HEK293 (cell line): ENCODE data around the gene MCM8.

Source experiments
- CTCF ChIA-PET: fragments of 350-600 bp; formaldehyde crosslinking; extraction: SDS; loops from one replicate; lab custom pipeline; 2021; ENCODE audit warnings: antibody characterized with exemption; lab: Yijun Ruan, JAX
- POLR2A ChIA-PET: fragments of 300-600 bp; formaldehyde crosslinking; extraction: SDS; loops from one replicate; lab custom pipeline; 2020; ENCODE audit warnings: antibody characterized with exemption, inconsistent platforms; lab: Yijun Ruan, JAX
- H3K27ac ChIP-seq: fragments of 200-500 bp; sonication (Bioruptor generic); 2 replicates; pipeline ENCODE4 v1.5.1; 2014; ENCODE audit warnings: low read depth, low read length, control low read depth, inconsistent platforms; ENCODE audit errors: extremely low read depth
- H3K36me3 ChIP-seq, 2 experiments: fragments of 200-500 bp in 1 of 2; sonication (Bioruptor generic) in 1 of 2; 1 replicate in 1 of 2; 2 replicates in 1 of 2; pipeline ENCODE4 v1.5.1; 2014 to 2017; ENCODE audit warnings: inconsistent platforms in 2 of 2, low read length in 2 of 2; ENCODE audit not compliant: control insufficient read depth in 2 of 2, insufficient read depth in 1 of 2
- H3K4me1 ChIP-seq: fragments of 200-500 bp; sonication (Bioruptor generic); 2 replicates; pipeline ENCODE4 v1.5.1; 2014; ENCODE audit warnings: mild to moderate bottlenecking, low read length, inconsistent platforms; ENCODE audit not compliant: control insufficient read depth, insufficient read depth
- H3K4me3 ChIP-seq: 2 replicates; pipeline ENCODE4 v1.5.1; 2011; ENCODE audit warnings: low read depth, mild to moderate bottlenecking, control low read depth, low read length, moderate library complexity
- H3K9me3 ChIP-seq: fragments of 200-500 bp; sonication (Bioruptor generic); 2 replicates; pipeline ENCODE4 v1.5.1; 2014; ENCODE audit warnings: low read depth, low read length, inconsistent platforms; ENCODE audit not compliant: control insufficient read depth, insufficient read depth
- BCL6B ChIP-seq: fragments of 450-650 bp; formaldehyde crosslinking; IDR thresholded peaks from 2 replicates; pipeline ENCODE4 v1.5.1; 2017; ENCODE audit warnings: missing biosample characterization, missing genetic modification characterization
- EGR2 ChIP-seq: fragments of 450-650 bp; formaldehyde crosslinking; IDR thresholded peaks from 2 replicates; pipeline ENCODE4 v1.5.1; 2016; ENCODE audit warnings: low read depth, missing biosample characterization, missing genetic modification characterization
- MYNN ChIP-seq: fragments of 450-650 bp; formaldehyde crosslinking; IDR thresholded peaks from 2 replicates; pipeline ENCODE4 v1.5.1; 2016; ENCODE audit warnings: missing biosample characterization, missing genetic modification characterization, borderline replicate concordance
- RBAK ChIP-seq: fragments of 450-650 bp; formaldehyde crosslinking; IDR thresholded peaks from 2 replicates; pipeline ENCODE4 v1.5.1; 2016; ENCODE audit warnings: missing biosample characterization, missing genetic modification characterization
- SALL2 ChIP-seq: fragments of 450-650 bp; formaldehyde crosslinking; IDR thresholded peaks from 2 replicates; pipeline ENCODE4 v1.5.0; 2017; ENCODE audit warnings: missing biosample characterization, mild to moderate bottlenecking, missing genetic modification characterization, borderline replicate concordance
- TRIM28 ChIP-seq: IDR thresholded peaks from 2 replicates; pipeline ENCODE4 v1.6.1; 2011; ENCODE audit warnings: low read length, control low read depth, borderline replicate concordance
- ZBTB6 ChIP-seq: fragments of 450-650 bp; formaldehyde crosslinking; IDR thresholded peaks from 2 replicates; pipeline ENCODE4 v1.5.1; 2017; ENCODE audit warnings: missing biosample characterization, missing genetic modification characterization
- ZFP3 ChIP-seq: fragments of 450-650 bp; formaldehyde crosslinking; IDR thresholded peaks from 2 replicates; pipeline ENCODE4 v1.5.1; 2016; ENCODE audit warnings: low read depth, missing biosample characterization, missing genetic modification characterization
- ZNF10 ChIP-seq: fragments of 450-650 bp; formaldehyde crosslinking; IDR thresholded peaks from 2 replicates; pipeline ENCODE4 v1.5.1; 2017; ENCODE audit warnings: missing biosample characterization, missing genetic modification characterization
- ZNF211 ChIP-seq: fragments of 450-650 bp; formaldehyde crosslinking; IDR thresholded peaks from 2 replicates; pipeline ENCODE4 v1.5.1; 2016; ENCODE audit warnings: low read depth, missing biosample characterization, missing genetic modification characterization
- ZNF214 ChIP-seq: fragments of 450-650 bp; formaldehyde crosslinking; IDR thresholded peaks from 2 replicates; pipeline ENCODE4 v1.5.1; 2017; ENCODE audit warnings: missing biosample characterization, mild to moderate bottlenecking, missing genetic modification characterization, borderline replicate concordance
- ZNF23 ChIP-seq: fragments of 450-650 bp; formaldehyde crosslinking; IDR thresholded peaks from 2 replicates; pipeline ENCODE4 v1.5.1; 2016; ENCODE audit warnings: missing biosample characterization, missing genetic modification characterization, borderline replicate concordance
- ZNF280C ChIP-seq: fragments of 450-650 bp; formaldehyde crosslinking; IDR thresholded peaks from 2 replicates; pipeline ENCODE4 v1.5.1; 2016; ENCODE audit warnings: missing biosample characterization, missing genetic modification characterization
- ZNF280D ChIP-seq: fragments of 450-650 bp; formaldehyde crosslinking; IDR thresholded peaks from 2 replicates; pipeline ENCODE4 v1.5.1; 2016; ENCODE audit warnings: missing biosample characterization, missing genetic modification characterization
- ZNF501 ChIP-seq: fragments of 450-650 bp; formaldehyde crosslinking; IDR thresholded peaks from 2 replicates; pipeline ENCODE4 v1.5.1; 2016; ENCODE audit warnings: missing biosample characterization, missing genetic modification characterization
- ZNF560 ChIP-seq: fragments of 450-650 bp; formaldehyde crosslinking; IDR thresholded peaks from 2 replicates; pipeline ENCODE4 v1.5.1; 2017; ENCODE audit warnings: missing biosample characterization, missing genetic modification characterization, borderline replicate concordance
- ZNF585B ChIP-seq: fragments of 450-650 bp; formaldehyde crosslinking; IDR thresholded peaks from 2 replicates; pipeline ENCODE4 v1.5.1; 2016; ENCODE audit warnings: missing biosample characterization, missing genetic modification characterization
- ZNF768 ChIP-seq: fragments of 450-650 bp; formaldehyde crosslinking; IDR thresholded peaks from 2 replicates; pipeline ENCODE4 v1.5.1; 2018; ENCODE audit warnings: missing biosample characterization, mild to moderate bottlenecking, missing genetic modification characterization

Gene MCM8

GRCh38 chr20:5950271-5951031, at the start of gene MCM8, which contains the start of gene TRMT6 (continued):
- no peak for TF ChIP-seq ZNF214 (tag by site-specific recombination)

GRCh38 chr20:5900908-5901307, 49.5 kb upstream of the MCM8 start:
- H3K36me3 ChIP-seq: no peaks in the 10 kb centered on the region
- H3K9me3 ChIP-seq: no peaks in the 10 kb centered on the region
- H3K4me1 ChIP-seq: no peaks in the 10 kb centered on the region
- ChIA-PET CTCF (interaction anchor here (0.6 to 1.4 kb wide), 2 partner anchors 112 to 319 kb away, joined by 4 read pairs; no protein-coding TSS in a partner anchor), POLR2A (no interaction called here)
- no peak for TF ChIP-seq ZNF280C (tag by site-specific recombination)
- no peak for TF ChIP-seq ZBTB6 (tag by site-specific recombination)
- no peak for TF ChIP-seq RBAK (tag by site-specific recombination)
- TF ChIP-seq SALL2: no peak
- no peak for TF ChIP-seq ZNF560 (tag by site-specific recombination)
- TF ChIP-seq ZNF10: no peak
- TF ChIP-seq TRIM28: no peak
- no peak for TF ChIP-seq MYNN (tag by site-specific recombination)
- H3K27ac ChIP-seq: no peak overlapping the region
- no peak overlapping the region for H3K4me3 ChIP-seq

GRCh38 chr20:5908981-5909380, 41.5 kb upstream of the MCM8 start:
- POLR2A ChIA-PET: no interaction called here
- H3K9me3 ChIP-seq: no peaks in the 10 kb centered on the region
- TF ChIP-seq ZFP3 (tag by site-specific recombination) (no peak), BCL6B (no peak), ZNF280D (tag by site-specific recombination) (no peak), EGR2 (tag by site-specific recombination) (no peak), ZNF768 (tag by site-specific recombination) (no peak), ZNF501 (tag by site-specific recombination) (no peak), ZNF23 (tag by site-specific recombination) (no peak), ZNF211 (tag by site-specific recombination) (no peak), ZNF585B (no peak)
- H3K4me3 ChIP-seq: no peak overlapping the region
- CTCF ChIA-PET: interaction anchor here (0.6 to 0.9 kb wide), 3 partner anchors 79 to 341 kb away, joined by 4 to 5 read pairs (median 4); no protein-coding TSS in a partner anchor
- H3K27ac ChIP-seq: no peak overlapping the region
- H3K4me1 ChIP-seq: peaks cover 3% of the 10 kb centered on the region; the same call in 1 of the 2 replicates
- H3K36me3 ChIP-seq: no peaks in the 10 kb centered on the region
